Endothelial cell (in vitro differentiated cells): ENCODE measurements around the gene RIC3. TPM values are rescaled to one million over a fixed set of nuclear protein-coding genes. Genes with fewer than 3 reads are reported as not detected.
A peak's percentile ranks its signal among the peaks of the same experiment; 100 is the strongest.

ENCODE experiments used
- DNase-seq: peaks from one replicate; pipeline ENCODE4 v3.0.0; 2021; ENCODE audit warnings: low spot score
- H3K27ac Mint-ChIP-seq: one replicate; pipeline ENCODE4 v1.8.0; 2021; ENCODE audit warnings: mixed read lengths, inconsistent platforms; ENCODE audit not compliant: unreplicated experiment
- H3K27me3 Mint-ChIP-seq: one replicate; pipeline ENCODE4 v1.8.0; 2021; ENCODE audit warnings: mild to moderate bottlenecking, moderate library complexity, mixed read lengths, inconsistent platforms; ENCODE audit not compliant: unreplicated experiment
- H3K36me3 Mint-ChIP-seq: one replicate; pipeline ENCODE4 v1.8.0; 2021; ENCODE audit warnings: mild to moderate bottlenecking, low read depth, mixed read lengths, inconsistent platforms; ENCODE audit not compliant: unreplicated experiment
- H3K4me1 Mint-ChIP-seq: one replicate; pipeline ENCODE4 v1.8.0; 2021; ENCODE audit warnings: mild to moderate bottlenecking, mixed read lengths, inconsistent platforms; ENCODE audit not compliant: unreplicated experiment
- H3K4me3 Mint-ChIP-seq: one replicate; pipeline ENCODE4 v1.8.0; 2021; ENCODE audit warnings: mild to moderate bottlenecking, mixed read lengths, inconsistent platforms; ENCODE audit not compliant: unreplicated experiment
- H3K9me3 Mint-ChIP-seq: one replicate; pipeline ENCODE4 v1.8.0; 2021; ENCODE audit warnings: mixed read lengths, inconsistent platforms; ENCODE audit not compliant: unreplicated experiment
- total RNA-seq: library from RNA; stranded (reverse); fragmentation: NEBNext Ultra II Directional; extraction: Animal tissue kit (Norgen Biotek cat#: 25700); gene quantifications from one replicate; pipeline ENCODE4 v1.2.1, GENCODE V29; 2021; ENCODE audit not compliant: unreplicated experiment
- TF ChIP-seq, protein P1 (sequence below): fragments of 200-600 bp; sonication (generic); IDR thresholded peaks from one replicate; pipeline ENCODE4 v1.5.0; 2021; ENCODE audit warnings: antibody characterized with exemption; ENCODE audit not compliant: unreplicated experiment

Gene RIC3
- total RNA-seq, 1 donor from 2014 or later: 5.6 TPM

- H3K36me3 Mint-ChIP-seq: no peaks in the 10 kb centered on the region
Measured at GRCh38 chr11:8209208-8209807, 40.5 kb upstream of the RIC3 start.

DNA sequence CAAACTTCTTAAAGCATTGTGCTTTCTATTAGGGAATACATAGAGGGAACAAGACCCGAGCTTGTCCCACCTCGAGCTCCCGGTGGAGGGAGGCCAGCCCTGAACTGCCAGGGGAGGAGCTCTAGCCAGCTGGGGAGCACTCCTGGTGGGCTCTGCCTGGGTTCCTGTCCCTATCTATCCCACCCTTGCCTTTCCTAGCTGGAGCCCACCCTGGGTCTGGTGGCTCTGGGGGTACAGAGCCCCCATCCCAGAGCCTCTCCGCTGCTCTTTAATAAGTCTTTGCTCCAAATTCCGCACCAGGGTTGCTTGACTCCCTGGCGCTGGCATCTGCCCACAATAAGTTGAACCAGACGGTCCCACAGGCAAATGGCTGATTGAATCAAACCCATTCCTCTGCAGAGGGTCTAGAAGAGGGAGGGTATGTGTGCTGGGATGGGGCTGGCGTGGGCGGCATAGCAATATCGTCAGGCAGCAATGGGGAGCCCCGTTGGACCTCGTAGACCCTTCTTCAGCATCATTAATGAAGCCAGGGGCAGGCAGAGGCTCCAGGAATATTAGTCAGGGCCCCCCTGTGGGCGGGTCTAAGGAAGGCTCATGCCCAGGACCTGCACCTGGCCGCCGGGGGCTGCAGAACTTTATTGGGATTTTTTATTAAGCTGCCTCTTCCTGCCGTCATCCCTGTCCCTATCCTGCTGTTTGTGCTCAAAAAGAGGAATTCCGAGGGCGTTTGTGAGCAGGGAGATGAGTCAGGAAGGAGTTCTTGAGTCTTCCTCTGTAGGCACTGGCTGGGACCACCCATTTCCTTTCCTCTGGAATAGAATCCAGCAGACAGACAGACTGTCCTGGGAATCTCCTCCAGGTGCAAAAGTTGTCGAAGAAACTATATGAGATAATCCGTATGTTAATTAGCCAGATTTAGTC lies 38.5 kb upstream of the RIC3 start:
- TF ChIP-seq, protein P1, sequence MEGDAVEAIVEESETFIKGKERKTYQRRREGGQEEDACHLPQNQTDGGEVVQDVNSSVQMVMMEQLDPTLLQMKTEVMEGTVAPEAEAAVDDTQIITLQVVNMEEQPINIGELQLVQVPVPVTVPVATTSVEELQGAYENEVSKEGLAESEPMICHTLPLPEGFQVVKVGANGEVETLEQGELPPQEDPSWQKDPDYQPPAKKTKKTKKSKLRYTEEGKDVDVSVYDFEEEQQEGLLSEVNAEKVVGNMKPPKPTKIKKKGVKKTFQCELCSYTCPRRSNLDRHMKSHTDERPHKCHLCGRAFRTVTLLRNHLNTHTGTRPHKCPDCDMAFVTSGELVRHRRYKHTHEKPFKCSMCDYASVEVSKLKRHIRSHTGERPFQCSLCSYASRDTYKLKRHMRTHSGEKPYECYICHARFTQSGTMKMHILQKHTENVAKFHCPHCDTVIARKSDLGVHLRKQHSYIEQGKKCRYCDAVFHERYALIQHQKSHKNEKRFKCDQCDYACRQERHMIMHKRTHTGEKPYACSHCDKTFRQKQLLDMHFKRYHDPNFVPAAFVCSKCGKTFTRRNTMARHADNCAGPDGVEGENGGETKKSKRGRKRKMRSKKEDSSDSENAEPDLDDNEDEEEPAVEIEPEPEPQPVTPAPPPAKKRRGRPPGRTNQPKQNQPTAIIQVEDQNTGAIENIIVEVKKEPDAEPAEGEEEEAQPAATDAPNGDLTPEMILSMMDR: no peak
- Mint-ChIP-seq H3K27ac (peak overlapping the region; percentile 92), H3K27me3 (peaks cover 25% of the 10 kb centered on the region), H3K4me1 (peaks cover 30% of the 10 kb centered on the region), H3K36me3 (no peaks in the 10 kb centered on the region), H3K9me3 (no peaks in the 10 kb centered on the region), H3K4me3 (no peak overlapping the region)
- no peak for DNase-seq

More at GRCh38 chr11:8209208-8209807, 40.5 kb upstream of the RIC3 start:
- H3K9me3 Mint-ChIP-seq: no peaks in the 10 kb centered on the region
- no peak for DNase-seq
- TF ChIP-seq, protein P1: peak; percentile 45
- H3K4me1 Mint-ChIP-seq: peaks cover 39% of the 10 kb centered on the region
- no peak overlapping the region for H3K4me3 Mint-ChIP-seq
- H3K27ac Mint-ChIP-seq: no peak overlapping the region
- peaks cover 25% of the 10 kb centered on the region for H3K27me3 Mint-ChIP-seq

GRCh38 chr11:8206251-8207079 lies 37.6 kb upstream of the RIC3 start:
- peaks cover 25% of the 10 kb centered on the region for H3K27me3 Mint-ChIP-seq
- H3K36me3 Mint-ChIP-seq: no peaks in the 10 kb centered on the region
- no peaks in the 10 kb centered on the region for H3K9me3 Mint-ChIP-seq
- DNase-seq: peak; percentile 72
- peak overlapping the region; percentile 92 for H3K27ac Mint-ChIP-seq
- TF ChIP-seq, protein P1: no peak
- H3K4me3 Mint-ChIP-seq: no peak overlapping the region
- peaks cover 30% of the 10 kb centered on the region for H3K4me1 Mint-ChIP-seq

DNA sequence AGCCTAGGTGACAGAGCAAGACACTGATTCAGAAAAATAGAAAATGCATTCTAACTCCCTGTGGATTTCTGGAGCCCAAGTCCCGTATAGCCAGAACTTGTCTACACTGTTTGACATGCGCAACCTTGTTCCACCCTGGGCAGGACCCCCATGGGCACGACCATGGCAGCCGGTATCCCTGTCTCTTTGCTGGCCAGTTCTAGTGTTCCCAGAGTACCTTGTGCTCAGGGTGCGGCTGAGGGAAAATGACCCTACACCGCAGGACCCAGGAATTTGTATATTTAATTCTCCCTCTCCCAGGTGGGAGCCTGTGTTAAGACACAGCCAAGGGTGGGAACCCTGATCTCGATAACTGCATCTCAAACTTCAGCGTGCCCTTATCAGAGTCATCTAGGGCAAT lies 36.7 kb upstream of the RIC3 start:
- TF ChIP-seq, protein P1: no peak
- no peaks in the 10 kb centered on the region for H3K36me3 Mint-ChIP-seq
- DNase-seq: no peak
- no peak overlapping the region for H3K4me3 Mint-ChIP-seq
- H3K27ac Mint-ChIP-seq: peak overlapping the region; percentile 57
- H3K27me3 Mint-ChIP-seq: peaks cover 19% of the 10 kb centered on the region
- no peaks in the 10 kb centered on the region for H3K9me3 Mint-ChIP-seq
- H3K4me1 Mint-ChIP-seq: peaks cover 30% of the 10 kb centered on the region
